ENCODE results near the gene CLASP1. TPM values are rescaled to one million over a fixed set of nuclear protein-coding genes. Genes with fewer than 3 reads are reported as not detected.

Gene CLASP1
- total RNA-seq, 1 experiment from 2014 or later, result 46.1 TPM

- ChIA-PET POLR2A (no interaction called here), CTCF (no interaction called here)
- H3K36me3 Mint-ChIP-seq (ENCODE audit: insufficient read depth, unreplicated experiment), result no peaks in the 10 kb centered on the region
- no peak overlapping the region for H3K4me3 Mint-ChIP-seq (ENCODE audit: unreplicated experiment)
- no peak overlapping the region for H3K27ac Mint-ChIP-seq (ENCODE audit: unreplicated experiment)
- no peak overlapping the region for H3K4me3 ChIP-seq (ENCODE audit: low read depth, low read length)
- no peaks in the 10 kb centered on the region for H3K27me3 ChIP-seq (replicated peaks; ENCODE audit: control insufficient read depth, insufficient read depth, low read length)
- no peaks in the 10 kb centered on the region; the same call in 1 of the 2 replicates for H3K36me3 ChIP-seq (ENCODE audit: control insufficient read depth, insufficient read depth, low read length)
- peaks cover 10% of the 10 kb centered on the region for H3K4me1 Mint-ChIP-seq (ENCODE audit: low read depth, unreplicated experiment)
- no peaks in the 10 kb centered on the region for H3K27me3 Mint-ChIP-seq (ENCODE audit: insufficient read depth, unreplicated experiment)
- no peak for DNase-seq
- no peak for TF ChIP-seq CTCF (IDR thresholded peaks at IDR 0.05; ENCODE audit: insufficient read depth in 1 of 2, low read depth in 1 of 2, low read length in 1 of 2, severe bottlenecking in 1 of 2, unreplicated experiment in 1 of 2)
- BruUV-seq (replicated peaks), result no TSS peak
- no peaks in the 10 kb centered on the region for H3K4me1 ChIP-seq
- intact Hi-C loops (cut with micrococcal nuclease; ENCODE audit: unreplicated experiment), result no loop called here
- H3K9me3 ChIP-seq, result no peaks in the 10 kb centered on the region
- H3K9me3 Mint-ChIP-seq (ENCODE audit: unreplicated experiment), result no peaks in the 10 kb centered on the region
These were observed 165.4 kb downstream of the CLASP1 start for GRCh38 chr2:121483846-121484245.

GRCh38 chr2:121483021-121483420 lies 166.2 kb downstream of the CLASP1 start:
- Mint-ChIP-seq H3K4me3 (ENCODE audit: unreplicated experiment) (no peak overlapping the region), H3K36me3 (ENCODE audit: insufficient read depth, unreplicated experiment) (no peaks in the 10 kb centered on the region), H3K9me3 (ENCODE audit: unreplicated experiment) (no peaks in the 10 kb centered on the region), H3K27ac (ENCODE audit: unreplicated experiment) (no peak overlapping the region), H3K4me1 (ENCODE audit: low read depth, unreplicated experiment) (peaks cover 10% of the 10 kb centered on the region), H3K27me3 (ENCODE audit: insufficient read depth, unreplicated experiment) (no peaks in the 10 kb centered on the region)
- intact Hi-C loops (cut with micrococcal nuclease; ENCODE audit: unreplicated experiment), result no loop called here
- Histone ChIP-seq H3K4me1 (no peaks in the 10 kb centered on the region), H3K9me3 (no peaks in the 10 kb centered on the region), H3K4me3 (ENCODE audit: low read depth, low read length) (no peak overlapping the region), H3K36me3 (ENCODE audit: control insufficient read depth, insufficient read depth, low read length) (no peaks in the 10 kb centered on the region; the same call in 1 of the 2 replicates), H3K27me3 (replicated peaks; ENCODE audit: control insufficient read depth, insufficient read depth, low read length) (no peaks in the 10 kb centered on the region)
- DNase-seq, result no peak
- no TSS peak for BruUV-seq (replicated peaks)
- no peak for TF ChIP-seq CTCF (IDR thresholded peaks at IDR 0.05; ENCODE audit: insufficient read depth in 1 of 2, low read depth in 1 of 2, low read length in 1 of 2, severe bottlenecking in 1 of 2, unreplicated experiment in 1 of 2)
- ChIA-PET CTCF (no interaction called here), POLR2A (no interaction called here)

GRCh38 chr2:121480826-121481225 lies 168.4 kb downstream of the CLASP1 start:
- Mint-ChIP-seq H3K27ac (ENCODE audit: unreplicated experiment) (no peak overlapping the region), H3K4me1 (ENCODE audit: low read depth, unreplicated experiment) (peaks cover 23% of the 10 kb centered on the region)
- CTCF ChIA-PET, result interaction anchor here (1.0 kb wide), 1 partner anchor 352 kb away, joined by 3 read pairs; no protein-coding TSS in a partner anchor

More at GRCh38 chr2:121480826-121481225, 168.4 kb downstream of the CLASP1 start:
- intact Hi-C loops (cut with micrococcal nuclease; ENCODE audit: unreplicated experiment), result no loop called here
- no peak for TF ChIP-seq CTCF (IDR thresholded peaks at IDR 0.05; ENCODE audit: insufficient read depth in 1 of 2, low read depth in 1 of 2, low read length in 1 of 2, severe bottlenecking in 1 of 2, unreplicated experiment in 1 of 2)
- no peaks in the 10 kb centered on the region for H3K9me3 ChIP-seq
- POLR2A ChIA-PET, result no interaction called here
- H3K4me1 ChIP-seq, result no peaks in the 10 kb centered on the region; the same call in 1 of the 2 replicates
- H3K4me3 ChIP-seq (ENCODE audit: low read depth, low read length), result no peak overlapping the region
- Mint-ChIP-seq H3K27me3 (ENCODE audit: insufficient read depth, unreplicated experiment) (no peaks in the 10 kb centered on the region), H3K4me3 (ENCODE audit: unreplicated experiment) (no peak overlapping the region), H3K36me3 (ENCODE audit: insufficient read depth, unreplicated experiment) (no peaks in the 10 kb centered on the region), H3K9me3 (ENCODE audit: unreplicated experiment) (no peaks in the 10 kb centered on the region)
- H3K36me3 ChIP-seq (ENCODE audit: control insufficient read depth, insufficient read depth, low read length), result no peaks in the 10 kb centered on the region; the same call in 1 of the 2 replicates
- no peaks in the 10 kb centered on the region for H3K27me3 ChIP-seq (replicated peaks; ENCODE audit: control insufficient read depth, insufficient read depth, low read length)
- no peak for DNase-seq
- no TSS peak for BruUV-seq (replicated peaks)
